SK-N-SH treated with all-trans-retinoic acid at 6 μM for 48 hours (cell line): ENCODE measurements around the gene KRT17.

ENCODE experiments used
- ATAC-seq: fragments of 200-7000 bp; cut with Tn5 transposase; 3 replicates; pipeline ENCODE4 v1.9.1; 2020; ENCODE audit warnings: mild to moderate bottlenecking, moderate library complexity
- ARNTL ChIP-seq: fragments of 450-650 bp; formaldehyde crosslinking; IDR thresholded peaks from 2 replicates; pipeline ENCODE4 v1.5.0; 2020; ENCODE audit warnings: low read depth, mild to moderate bottlenecking, moderate library complexity, borderline replicate concordance
- BACH2 ChIP-seq: fragments of 250-450 bp; sonication (Bioruptor Pico); IDR thresholded peaks from 2 replicates; pipeline ENCODE4 v1.9.0; 2021; ENCODE audit warnings: mild to moderate bottlenecking, borderline replicate concordance
- CSDC2 ChIP-seq: fragments of 250-450 bp; sonication (Bioruptor Pico); IDR thresholded peaks from 2 replicates; pipeline ENCODE4 v1.5.0; 2020; ENCODE audit warnings: mild to moderate bottlenecking, moderate library complexity
- ESRRG ChIP-seq: fragments of 250-450 bp; sonication (Bioruptor Pico); IDR thresholded peaks from 2 replicates; pipeline ENCODE4 v1.6.1; 2021; ENCODE audit warnings: mild to moderate bottlenecking
- ISL1 ChIP-seq: fragments of 250-450 bp; sonication (Bioruptor Pico); IDR thresholded peaks from 2 replicates; pipeline ENCODE4 v2.1.2; 2022; ENCODE audit warnings: mild to moderate bottlenecking, moderate library complexity
- OSR1 ChIP-seq: fragments of 250-450 bp; sonication (Bioruptor Pico); IDR thresholded peaks from 2 replicates; pipeline ENCODE4 v1.8.0; 2022; ENCODE audit warnings: moderate library complexity, mild to moderate bottlenecking, inconsistent platforms
- PATZ1 ChIP-seq: fragments of 250-450 bp; sonication (Bioruptor Pico); IDR thresholded peaks from 2 replicates; pipeline ENCODE4 v1.8.0; 2020; ENCODE audit warnings: mild to moderate bottlenecking, moderate library complexity, borderline replicate concordance
- PPARA ChIP-seq: fragments of 250-450 bp; sonication (Bioruptor Pico); IDR thresholded peaks from 2 replicates; pipeline ENCODE4 v1.5.0; 2020; ENCODE audit warnings: mild to moderate bottlenecking, borderline replicate concordance
- RARB ChIP-seq: fragments of 250-450 bp; sonication (Bioruptor Pico); IDR thresholded peaks from 2 replicates; pipeline ENCODE4 v1.8.0; 2021; ENCODE audit warnings: mild to moderate bottlenecking, moderate library complexity
- SNAI2 ChIP-seq: fragments of 250-450 bp; sonication (Bioruptor Pico); IDR thresholded peaks from 2 replicates; pipeline ENCODE4 v1.5.0; 2020; ENCODE audit warnings: mild to moderate bottlenecking, moderate library complexity
- TCF4 ChIP-seq: fragments of 250-450 bp; sonication (Bioruptor Pico); IDR thresholded peaks from 2 replicates; pipeline ENCODE4 v1.8.0; 2021; ENCODE audit warnings: mild to moderate bottlenecking, moderate library complexity, borderline replicate concordance
- TOX ChIP-seq: fragments of 250-450 bp; sonication (Bioruptor Pico); IDR thresholded peaks from 2 replicates; pipeline ENCODE4 v1.8.0; 2021; ENCODE audit warnings: mild to moderate bottlenecking, moderate library complexity, borderline replicate concordance
- TSHZ2 ChIP-seq: fragments of 250-450 bp; sonication (Bioruptor Pico); IDR thresholded peaks from 2 replicates; pipeline ENCODE4 v1.5.0; 2020; ENCODE audit warnings: mild to moderate bottlenecking, moderate library complexity
- ZC3H10 ChIP-seq: fragments of 250-450 bp; sonication (Bioruptor Pico); IDR thresholded peaks from 2 replicates; pipeline ENCODE4 v1.5.1; 2021; ENCODE audit warnings: mild to moderate bottlenecking, moderate library complexity
- ZFP3 ChIP-seq: fragments of 250-450 bp; sonication (Bioruptor Pico); IDR thresholded peaks from 2 replicates; pipeline ENCODE4 v1.5.0; 2020; ENCODE audit warnings: mild to moderate bottlenecking, moderate library complexity
- ZFP30 ChIP-seq: fragments of 450-650 bp; formaldehyde crosslinking; IDR thresholded peaks from 2 replicates; pipeline ENCODE4 v1.5.0; 2022; ENCODE audit warnings: mild to moderate bottlenecking, moderate library complexity
- ZNF565 ChIP-seq: fragments of 450-650 bp; formaldehyde crosslinking; conservative IDR thresholded peaks from 2 replicates; pipeline ENCODE4 v1.5.0; 2020; ENCODE audit warnings: low read depth, mild to moderate bottlenecking, moderate library complexity
- ZNF70 ChIP-seq: fragments of 450-650 bp; formaldehyde crosslinking; IDR thresholded peaks from 2 replicates; pipeline ENCODE4 v1.5.0; 2020; ENCODE audit warnings: mild to moderate bottlenecking, moderate library complexity
- ZNF8 ChIP-seq: fragments of 450-650 bp; formaldehyde crosslinking; IDR thresholded peaks from 2 replicates; pipeline ENCODE4 v1.5.0; 2020; ENCODE audit warnings: mild to moderate bottlenecking, moderate library complexity
- TF ChIP-seq, protein P1 (sequence below): fragments of 250-450 bp; sonication (Bioruptor Pico); IDR thresholded peaks from 2 replicates; pipeline ENCODE4 v1.5.1; 2021; ENCODE audit warnings: mild to moderate bottlenecking, moderate library complexity
- TF ChIP-seq, protein P2 (sequence below): fragments of 250-450 bp; sonication (Bioruptor Pico); IDR thresholded peaks from 2 replicates; pipeline ENCODE4 v1.5.1; 2020; ENCODE audit warnings: low read depth, mild to moderate bottlenecking, moderate library complexity
- TF ChIP-seq, protein P3 (sequence below): fragments of 250-450 bp; sonication (Bioruptor Pico); IDR thresholded peaks from 2 replicates; pipeline ENCODE4 v1.8.0; 2021; ENCODE audit warnings: low read depth, mild to moderate bottlenecking, moderate library complexity, borderline replicate concordance

KRT17 gene

GRCh38 chr17:41631898-41632285, 7.5 kb upstream of the KRT17 start:
- TF ChIP-seq, protein P1, sequence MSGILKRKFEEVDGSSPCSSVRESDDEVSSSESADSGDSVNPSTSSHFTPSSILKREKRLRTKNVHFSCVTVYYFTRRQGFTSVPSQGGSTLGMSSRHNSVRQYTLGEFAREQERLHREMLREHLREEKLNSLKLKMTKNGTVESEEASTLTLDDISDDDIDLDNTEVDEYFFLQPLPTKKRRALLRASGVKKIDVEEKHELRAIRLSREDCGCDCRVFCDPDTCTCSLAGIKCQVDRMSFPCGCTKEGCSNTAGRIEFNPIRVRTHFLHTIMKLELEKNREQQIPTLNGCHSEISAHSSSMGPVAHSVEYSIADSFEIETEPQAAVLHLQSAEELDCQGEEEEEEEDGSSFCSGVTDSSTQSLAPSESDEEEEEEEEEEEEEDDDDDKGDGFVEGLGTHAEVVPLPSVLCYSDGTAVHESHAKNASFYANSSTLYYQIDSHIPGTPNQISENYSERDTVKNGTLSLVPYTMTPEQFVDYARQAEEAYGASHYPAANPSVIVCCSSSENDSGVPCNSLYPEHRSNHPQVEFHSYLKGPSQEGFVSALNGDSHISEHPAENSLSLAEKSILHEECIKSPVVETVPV (CRISPR knock-in tag): no peak
- TF ChIP-seq, protein P2, sequence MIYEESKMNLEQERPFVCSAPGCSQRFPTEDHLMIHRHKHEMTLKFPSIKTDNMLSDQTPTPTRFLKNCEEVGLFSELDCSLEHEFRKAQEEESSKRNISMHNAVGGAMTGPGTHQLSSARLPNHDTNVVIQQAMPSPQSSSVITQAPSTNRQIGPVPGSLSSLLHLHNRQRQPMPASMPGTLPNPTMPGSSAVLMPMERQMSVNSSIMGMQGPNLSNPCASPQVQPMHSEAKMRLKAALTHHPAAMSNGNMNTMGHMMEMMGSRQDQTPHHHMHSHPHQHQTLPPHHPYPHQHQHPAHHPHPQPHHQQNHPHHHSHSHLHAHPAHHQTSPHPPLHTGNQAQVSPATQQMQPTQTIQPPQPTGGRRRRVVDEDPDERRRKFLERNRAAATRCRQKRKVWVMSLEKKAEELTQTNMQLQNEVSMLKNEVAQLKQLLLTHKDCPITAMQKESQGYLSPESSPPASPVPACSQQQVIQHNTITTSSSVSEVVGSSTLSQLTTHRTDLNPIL: no peak
- TF ChIP-seq ZNF8 (CRISPR knock-in tag) (no peak), BACH2 (CRISPR knock-in tag) (no peak), ARNTL (CRISPR knock-in tag) (no peak), SNAI2 (CRISPR knock-in tag) (no peak), OSR1 (CRISPR knock-in tag) (no peak), CSDC2 (no peak), ZNF565 (no peak), TOX (no peak), RARB (CRISPR knock-in tag) (no peak), ZFP3 (CRISPR knock-in tag) (no peak), PPARA (CRISPR knock-in tag) (no peak), TCF4 (CRISPR knock-in tag) (no peak), ZC3H10 (no peak), ZNF70 (CRISPR knock-in tag) (no peak), ESRRG (CRISPR knock-in tag) (no peak), ISL1 (CRISPR knock-in tag) (no peak)
- TF ChIP-seq, protein P3, sequence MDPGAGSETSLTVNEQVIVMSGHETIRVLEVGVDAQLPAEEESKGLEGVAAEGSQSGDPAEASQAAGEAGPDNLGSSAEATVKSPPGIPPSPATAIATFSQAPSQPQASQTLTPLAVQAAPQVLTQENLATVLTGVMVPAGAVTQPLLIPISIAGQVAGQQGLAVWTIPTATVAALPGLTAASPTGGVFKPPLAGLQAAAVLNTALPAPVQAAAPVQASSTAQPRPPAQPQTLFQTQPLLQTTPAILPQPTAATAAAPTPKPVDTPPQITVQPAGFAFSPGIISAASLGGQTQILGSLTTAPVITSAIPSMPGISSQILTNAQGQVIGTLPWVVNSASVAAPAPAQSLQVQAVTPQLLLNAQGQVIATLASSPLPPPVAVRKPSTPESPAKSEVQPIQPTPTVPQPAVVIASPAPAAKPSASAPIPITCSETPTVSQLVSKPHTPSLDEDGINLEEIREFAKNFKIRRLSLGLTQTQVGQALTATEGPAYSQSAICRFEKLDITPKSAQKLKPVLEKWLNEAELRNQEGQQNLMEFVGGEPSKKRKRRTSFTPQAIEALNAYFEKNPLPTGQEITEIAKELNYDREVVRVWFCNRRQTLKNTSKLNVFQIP (CRISPR knock-in tag): no peak
- no peak for ATAC-seq

- no peak for TF ChIP-seq ZNF70 (CRISPR knock-in tag)
- TF ChIP-seq, protein P1 (CRISPR knock-in tag): no peak
- no peak for TF ChIP-seq ESRRG (CRISPR knock-in tag)
- no peak for TF ChIP-seq ZFP3 (CRISPR knock-in tag)
- no peak for TF ChIP-seq ZNF8 (CRISPR knock-in tag)
- no peak for TF ChIP-seq ZC3H10
- no peak for TF ChIP-seq PATZ1 (CRISPR knock-in tag)
- no peak for TF ChIP-seq TCF4 (CRISPR knock-in tag)
- TF ChIP-seq ZFP30 (CRISPR knock-in tag): no peak
- no peak for TF ChIP-seq CSDC2
- ATAC-seq: no peak
Measured at GRCh38 chr17:41631025-41631897, 6.9 kb upstream of the KRT17 start.

DNA sequence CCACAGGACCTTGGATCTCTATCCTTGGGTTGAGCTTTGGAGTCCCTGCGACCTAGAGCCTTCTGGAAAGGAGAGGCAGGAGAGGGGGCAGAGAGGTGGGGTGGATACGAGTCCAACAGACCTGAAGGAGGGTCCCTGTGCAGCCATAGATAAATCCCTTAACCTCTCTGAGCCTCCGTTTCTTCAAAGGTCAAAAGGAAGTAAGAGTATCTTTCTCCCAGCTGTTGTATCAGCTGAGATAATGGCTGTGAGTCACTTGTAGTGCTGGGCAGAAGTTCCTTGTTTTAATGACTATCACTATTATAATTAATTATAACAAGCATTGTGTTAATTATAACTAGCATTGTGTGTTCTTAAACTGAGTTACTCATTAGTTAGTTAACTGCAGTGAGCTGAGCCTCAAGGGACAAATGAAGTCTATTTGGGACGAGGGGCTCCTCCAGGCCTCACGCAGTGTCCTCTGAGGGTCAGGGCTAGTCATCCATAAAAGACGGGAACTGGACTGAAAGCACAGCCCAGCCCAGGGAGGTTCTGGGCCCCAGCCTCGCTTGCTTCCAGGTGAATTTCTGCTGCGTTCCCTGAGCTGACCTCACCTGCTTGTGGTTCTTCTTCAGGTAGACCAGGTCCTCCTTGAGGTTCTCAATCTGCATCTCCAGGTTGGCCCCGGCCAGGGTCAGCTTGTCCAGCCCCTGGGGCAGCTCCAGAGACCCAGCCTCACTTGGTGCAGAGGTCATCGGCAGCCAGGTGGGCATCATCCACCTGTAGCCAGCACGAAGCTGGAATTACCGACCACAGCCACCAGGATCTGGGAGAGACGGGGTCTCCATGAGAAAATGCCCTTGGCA, 5.7 kb upstream of the KRT17 start:
- ATAC-seq: no peak
- TF ChIP-seq TSHZ2 (CRISPR knock-in tag): no peak
- TF ChIP-seq PPARA (CRISPR knock-in tag): no peak
- no peak for TF ChIP-seq PATZ1 (CRISPR knock-in tag)
- no peak for TF ChIP-seq ZC3H10
- TF ChIP-seq ARNTL (CRISPR knock-in tag): no peak
